ENCODE measurements around the gene RPS6KA3.
"Not testable (repeated sequence)": the region's sequence is repeated elsewhere in the genome, so short reads cannot be mapped to it uniquely, and the experiment has no call there.

GRCh38 chrX:20250146-20250545, 16.6 kb downstream of the RPS6KA3 start:
- not testable (repeated sequence) for TF ChIP-seq POLR2A, CTCF (IDR thresholded peaks at IDR 0.05)

Data from right lobe of liver (tissue), 4 donors.